Activated naive CD4-positive, alpha-beta T cell treated with anti-CD3 and anti-CD28 coated beads, Interleukin-2, amount 10 ng/mL, durations not matched to agents 7 days and 5 days (primary cell): Measurements from ENCODE around the gene CETP.

Experiments used
- CTCF ChIA-PET: fragments of 350-600 bp; sonication (Branson Sonifier 250); formaldehyde crosslinking; loops from one replicate; lab custom pipeline; 2021; ENCODE audit warnings: antibody characterized with exemption; lab: Charles Lee
- DNase-seq: peaks from one replicate; pipeline ENCODE4 v3.0.0-alpha.2; 2020
- H3K27ac Mint-ChIP-seq: one replicate; pipeline ENCODE4 v1.8.0; 2021; ENCODE audit warnings: mild to moderate bottlenecking, moderate library complexity, mixed read lengths
- H3K27me3 Mint-ChIP-seq: one replicate; pipeline ENCODE4 v1.8.0; 2021; ENCODE audit warnings: mild to moderate bottlenecking, mixed read lengths
- H3K36me3 Mint-ChIP-seq: one replicate; pipeline ENCODE4 v1.8.0; 2021; ENCODE audit warnings: mixed read lengths
- H3K4me1 Mint-ChIP-seq: one replicate; pipeline ENCODE4 v1.8.0; 2021; ENCODE audit warnings: mixed read lengths
- H3K4me3 Mint-ChIP-seq: one replicate; pipeline ENCODE4 v1.8.0; 2021; ENCODE audit warnings: mild to moderate bottlenecking, moderate library complexity, mixed read lengths
- H3K9me3 Mint-ChIP-seq: one replicate; pipeline ENCODE4 v1.8.0; 2021; ENCODE audit warnings: mixed read lengths

The CETP gene

GRCh38 chr16:56943761-56944375 lies 17.9 kb upstream of the CETP start:
- CTCF ChIA-PET, result interaction anchor here (0.6 kb wide), 1 partner anchor 24 kb away, joined by 3 read pairs; no protein-coding TSS in a partner anchor
- Mint-ChIP-seq H3K27ac (no peak overlapping the region), H3K4me3 (no peak overlapping the region)

GRCh38 chr16:56944954-56945839 lies 16.6 kb upstream of the CETP start:
- H3K9me3 Mint-ChIP-seq, result no peaks in the 10 kb centered on the region
- CTCF ChIA-PET, result interaction anchor here (0.7 to 1.5 kb wide), 5 partner anchors 10 to 152 kb away, joined by 3 to 4 read pairs (median 4); partner anchors contain the start of gene SLC12A3
- H3K36me3 Mint-ChIP-seq, result peaks cover 41% of the 10 kb centered on the region
- DNase-seq, result no peak
- H3K27ac Mint-ChIP-seq, result peak overlapping the region; percentile 2
- no peaks in the 10 kb centered on the region for H3K27me3 Mint-ChIP-seq
- H3K4me1 Mint-ChIP-seq, result peaks cover 31% of the 10 kb centered on the region
- H3K4me3 Mint-ChIP-seq, result no peak overlapping the region

More at GRCh38 chr16:56943761-56944375, 17.9 kb upstream of the CETP start:
- no peaks in the 10 kb centered on the region for H3K27me3 Mint-ChIP-seq
- no peaks in the 10 kb centered on the region for H3K9me3 Mint-ChIP-seq
- no peak for DNase-seq
- H3K36me3 Mint-ChIP-seq, result peaks cover 52% of the 10 kb centered on the region
- peaks cover 42% of the 10 kb centered on the region for H3K4me1 Mint-ChIP-seq

- Mint-ChIP-seq H3K4me1 (peaks cover 32% of the 10 kb centered on the region), H3K27me3 (no peaks in the 10 kb centered on the region), H3K4me3 (no peak overlapping the region), H3K27ac (no peak overlapping the region), H3K36me3 (peaks cover 36% of the 10 kb centered on the region), H3K9me3 (no peaks in the 10 kb centered on the region)
- CTCF ChIA-PET, result interaction anchor here (0.7 to 1.5 kb wide), 5 partner anchors 9 to 153 kb away, joined by 3 to 4 read pairs (median 4); partner anchors contain the start of gene SLC12A3
- DNase-seq, result no peak
These were observed 15.8 kb upstream of the CETP start for GRCh38 chr16:56945847-56946527.

GRCh38 chr16:56946767-56947603 lies 14.8 kb upstream of the CETP start:
- no peaks in the 10 kb centered on the region for H3K9me3 Mint-ChIP-seq
- no peak for DNase-seq
- H3K36me3 Mint-ChIP-seq, result peaks cover 30% of the 10 kb centered on the region
- CTCF ChIA-PET, result interaction anchor here (0.9 to 2.1 kb wide), 4 partner anchors 18 to 154 kb away, joined by 5 to 6 read pairs (median 6); no protein-coding TSS in a partner anchor
- H3K4me1 Mint-ChIP-seq, result peaks cover 32% of the 10 kb centered on the region
- peak overlapping the region; percentile 76 for H3K27ac Mint-ChIP-seq
- no peak overlapping the region for H3K4me3 Mint-ChIP-seq
- H3K27me3 Mint-ChIP-seq, result no peaks in the 10 kb centered on the region

- CTCF ChIA-PET, result interaction anchor here (0.9 to 2.1 kb wide), 4 partner anchors 17 to 154 kb away, joined by 5 to 6 read pairs (median 6); no protein-coding TSS in a partner anchor
- no peak for DNase-seq
- Mint-ChIP-seq H3K4me3 (no peak overlapping the region), H3K36me3 (peaks cover 26% of the 10 kb centered on the region), H3K27me3 (no peaks in the 10 kb centered on the region), H3K27ac (no peak overlapping the region), H3K4me1 (peaks cover 30% of the 10 kb centered on the region), H3K9me3 (no peaks in the 10 kb centered on the region)
These were observed 14.2 kb upstream of the CETP start for GRCh38 chr16:56947604-56947995.

GRCh38 chr16:56948234-56948633 lies 13.5 kb upstream of the CETP start:
- Mint-ChIP-seq H3K27me3 (no peaks in the 10 kb centered on the region), H3K4me3 (no peak overlapping the region), H3K36me3 (peaks cover 20% of the 10 kb centered on the region), H3K27ac (no peak overlapping the region), H3K4me1 (peaks cover 26% of the 10 kb centered on the region), H3K9me3 (no peaks in the 10 kb centered on the region)
- CTCF ChIA-PET, result interaction anchor here (0.9 to 2.1 kb wide), 4 partner anchors 16 to 155 kb away, joined by 5 to 6 read pairs (median 6); no protein-coding TSS in a partner anchor
- DNase-seq, result no peak

- Mint-ChIP-seq H3K4me1 (peaks cover 20% of the 10 kb centered on the region), H3K27ac (no peak overlapping the region), H3K9me3 (no peaks in the 10 kb centered on the region), H3K4me3 (no peak overlapping the region), H3K27me3 (no peaks in the 10 kb centered on the region), H3K36me3 (peaks cover 9% of the 10 kb centered on the region)
- no peak for DNase-seq
- CTCF ChIA-PET, result interaction anchor here (0.6 to 6.9 kb wide), 10 partner anchors 8 to 157 kb away, joined by 3 to 96 read pairs (median 5); partner anchors contain the start of gene SLC12A3
These were observed 11.7 kb upstream of the CETP start for GRCh38 chr16:56950051-56950450.

- no peak overlapping the region for H3K27ac Mint-ChIP-seq
- peaks cover 19% of the 10 kb centered on the region for H3K4me1 Mint-ChIP-seq
- DNase-seq, result no peak
- H3K4me3 Mint-ChIP-seq, result no peak overlapping the region
- H3K27me3 Mint-ChIP-seq, result no peaks in the 10 kb centered on the region
- H3K36me3 Mint-ChIP-seq, result peaks cover 9% of the 10 kb centered on the region
- CTCF ChIA-PET, result interaction anchor here (0.8 to 6.9 kb wide), 10 partner anchors 8 to 157 kb away, joined by 3 to 96 read pairs (median 5); partner anchors contain the start of gene SLC12A3
- H3K9me3 Mint-ChIP-seq, result no peaks in the 10 kb centered on the region
These were observed 11.3 kb upstream of the CETP start for GRCh38 chr16:56950455-56950854.

GRCh38 chr16:56950881-56951771 lies 10.6 kb upstream of the CETP start:
- CTCF ChIA-PET, result interaction anchor here (0.6 to 6.9 kb wide), 18 partner anchors 9 to 161 kb away, joined by 3 to 96 read pairs (median 4); partner anchors contain the start of gene SLC12A3
- H3K36me3 Mint-ChIP-seq, result peaks cover 9% of the 10 kb centered on the region
- peak; percentile 75 for DNase-seq
- H3K27ac Mint-ChIP-seq, result no peak overlapping the region
- H3K4me3 Mint-ChIP-seq, result no peak overlapping the region
- peaks cover 19% of the 10 kb centered on the region for H3K4me1 Mint-ChIP-seq
- H3K9me3 Mint-ChIP-seq, result no peaks in the 10 kb centered on the region
- no peaks in the 10 kb centered on the region for H3K27me3 Mint-ChIP-seq

- peaks cover 2% of the 10 kb centered on the region for H3K36me3 Mint-ChIP-seq
- H3K9me3 Mint-ChIP-seq, result no peaks in the 10 kb centered on the region
- peaks cover 15% of the 10 kb centered on the region for H3K4me1 Mint-ChIP-seq
- H3K27ac Mint-ChIP-seq, result no peak overlapping the region
- DNase-seq, result no peak
- H3K4me3 Mint-ChIP-seq, result no peak overlapping the region
- peaks cover 5% of the 10 kb centered on the region for H3K27me3 Mint-ChIP-seq
- CTCF ChIA-PET, result interaction anchor here (0.8 to 6.9 kb wide), 5 partner anchors 12 to 160 kb away, joined by 3 to 96 read pairs (median 22); partner anchors contain the start of gene SLC12A3
These were observed 8.7 kb upstream of the CETP start for GRCh38 chr16:56953006-56953405.

GRCh38 chr16:56956076-56956475 lies 5.7 kb upstream of the CETP start:
- H3K36me3 Mint-ChIP-seq, result no peaks in the 10 kb centered on the region
- H3K27ac Mint-ChIP-seq, result no peak overlapping the region
- no peak overlapping the region for H3K4me3 Mint-ChIP-seq
- H3K9me3 Mint-ChIP-seq, result no peaks in the 10 kb centered on the region
- DNase-seq, result no peak
- H3K4me1 Mint-ChIP-seq, result peaks cover 5% of the 10 kb centered on the region
- peaks cover 31% of the 10 kb centered on the region for H3K27me3 Mint-ChIP-seq
- CTCF ChIA-PET, result interaction anchor here (0.8 kb wide), 1 partner anchor 8 kb away, joined by 3 read pairs; no protein-coding TSS in a partner anchor

GRCh38 chr16:56956756-56957155 lies 5.0 kb upstream of the CETP start:
- Mint-ChIP-seq H3K27ac (no peak overlapping the region), H3K4me3 (no peak overlapping the region), H3K36me3 (no peaks in the 10 kb centered on the region), H3K27me3 (peaks cover 31% of the 10 kb centered on the region), H3K9me3 (no peaks in the 10 kb centered on the region), H3K4me1 (no peaks in the 10 kb centered on the region)
- CTCF ChIA-PET, result no interaction called here
- DNase-seq, result no peak
